GM21576 (cell line): ENCODE data around the gene SLC27A3.
"Not testable (repeated sequence)": the region's sequence is repeated elsewhere in the genome, so short reads cannot be mapped to it uniquely, and the experiment has no call there.

Experiments
- ATAC-seq: cut with Tn5 transposase; IDR thresholded peaks from one replicate; pipeline ENCODE4 v1.9.1; 2021; ENCODE audit warnings: mild to moderate bottlenecking, moderate library complexity; ENCODE audit not compliant: unreplicated experiment

The SLC27A3 gene

DNA sequence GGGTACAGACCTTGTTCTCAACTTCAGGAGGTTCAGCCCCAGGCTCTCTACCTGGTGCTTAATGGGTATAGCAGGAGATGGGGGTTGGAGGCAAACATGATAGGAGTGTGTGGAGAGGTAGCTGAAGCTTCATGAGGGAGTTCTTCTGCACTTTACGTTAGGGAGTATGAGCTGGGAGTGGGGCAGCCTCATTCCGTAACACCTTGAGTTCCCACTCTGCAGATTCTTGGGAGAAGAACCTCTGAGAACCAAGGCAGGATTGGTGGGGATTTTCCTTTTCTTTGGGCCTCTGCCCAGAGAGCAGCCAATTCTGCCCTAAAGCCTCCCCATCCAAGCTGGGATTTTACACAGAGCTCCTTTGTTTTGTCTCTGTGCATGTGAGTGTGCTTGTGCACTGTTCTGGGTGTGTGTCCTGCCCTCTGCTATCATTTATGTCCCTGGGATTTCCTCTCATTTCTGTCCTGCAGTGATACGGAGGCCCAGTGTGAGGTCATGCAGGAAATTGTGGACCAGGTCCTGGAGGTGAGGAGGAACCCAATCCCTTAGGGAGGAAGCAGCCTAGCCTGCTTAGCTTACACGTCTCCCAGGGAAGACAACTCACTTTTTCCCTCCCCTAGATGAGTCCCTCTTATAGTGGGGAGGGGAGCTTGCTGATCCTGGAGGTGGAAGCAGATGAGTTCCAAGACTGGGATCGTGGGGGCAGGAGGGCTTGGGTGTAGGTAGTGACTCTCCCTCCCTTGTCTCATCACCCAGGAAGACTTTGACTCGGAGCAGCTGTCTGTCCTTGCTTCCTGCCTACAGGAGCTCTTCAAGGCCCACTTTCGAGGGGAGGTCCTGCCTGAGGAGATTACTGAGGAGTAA is 11.6 kb upstream of the SLC27A3 start:
- no peak for ATAC-seq

DNA sequence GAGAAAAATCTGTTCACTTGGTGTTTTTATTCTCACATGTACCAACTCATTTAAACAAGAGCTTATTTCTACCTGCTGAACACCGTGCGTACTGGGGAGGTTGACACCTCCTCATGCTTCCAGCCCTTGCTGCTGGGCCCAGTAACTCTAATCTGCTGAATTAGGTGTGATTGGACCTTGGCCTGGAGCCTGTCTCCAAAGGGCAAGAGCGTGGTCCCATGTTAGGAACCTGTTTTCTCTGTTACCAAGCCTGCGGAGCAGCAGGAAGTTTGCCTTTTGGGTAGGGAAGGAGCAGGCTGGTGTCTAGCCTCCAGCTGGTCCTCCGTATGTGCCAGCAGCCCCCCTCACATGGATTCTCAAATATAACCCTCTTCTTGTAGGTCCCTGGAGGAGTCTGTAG is 10.9 kb upstream of the SLC27A3 start:
- ATAC-seq = no peak

DNA sequence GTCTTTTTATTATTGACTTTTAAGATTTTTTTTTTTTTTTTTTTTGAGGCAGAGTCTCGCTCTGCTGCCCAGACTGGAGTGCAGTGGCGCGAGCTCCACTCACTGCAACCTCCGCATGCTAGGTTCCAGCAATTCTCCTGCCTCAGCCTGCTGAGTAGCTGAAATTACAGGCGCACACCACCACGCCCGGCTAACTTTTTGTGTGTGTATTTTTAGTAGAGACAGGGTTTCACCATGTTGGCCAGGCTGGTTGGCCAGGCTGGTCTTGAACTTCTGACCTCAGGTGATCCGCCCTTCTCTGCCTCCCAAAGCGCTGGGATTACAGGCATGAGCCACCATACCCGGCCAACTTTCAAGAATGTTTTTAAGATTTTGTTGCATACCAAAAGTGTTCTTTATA is 8.5 kb upstream of the SLC27A3 start:
- ATAC-seq = not testable (repeated sequence)

DNA sequence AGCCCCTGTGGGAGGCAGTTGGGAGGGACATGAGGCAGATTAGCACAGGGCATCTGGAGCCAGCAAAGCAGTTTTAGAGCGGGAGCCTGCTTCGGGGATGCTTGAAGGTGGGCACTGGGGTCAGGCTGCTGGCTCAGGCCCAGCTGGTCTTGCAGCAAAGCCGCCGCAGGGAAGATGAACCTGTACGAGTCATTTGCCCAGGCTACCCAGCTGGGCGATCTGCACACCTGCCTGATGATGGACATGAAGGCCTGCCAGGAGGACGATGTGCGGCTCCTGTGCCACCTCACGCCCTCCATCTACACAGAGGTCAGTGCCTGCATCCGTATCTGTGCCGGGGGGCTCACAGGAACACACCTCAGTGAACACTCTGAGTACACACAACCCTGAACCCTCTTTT is 7.7 kb upstream of the SLC27A3 start:
- no peak for ATAC-seq

DNA sequence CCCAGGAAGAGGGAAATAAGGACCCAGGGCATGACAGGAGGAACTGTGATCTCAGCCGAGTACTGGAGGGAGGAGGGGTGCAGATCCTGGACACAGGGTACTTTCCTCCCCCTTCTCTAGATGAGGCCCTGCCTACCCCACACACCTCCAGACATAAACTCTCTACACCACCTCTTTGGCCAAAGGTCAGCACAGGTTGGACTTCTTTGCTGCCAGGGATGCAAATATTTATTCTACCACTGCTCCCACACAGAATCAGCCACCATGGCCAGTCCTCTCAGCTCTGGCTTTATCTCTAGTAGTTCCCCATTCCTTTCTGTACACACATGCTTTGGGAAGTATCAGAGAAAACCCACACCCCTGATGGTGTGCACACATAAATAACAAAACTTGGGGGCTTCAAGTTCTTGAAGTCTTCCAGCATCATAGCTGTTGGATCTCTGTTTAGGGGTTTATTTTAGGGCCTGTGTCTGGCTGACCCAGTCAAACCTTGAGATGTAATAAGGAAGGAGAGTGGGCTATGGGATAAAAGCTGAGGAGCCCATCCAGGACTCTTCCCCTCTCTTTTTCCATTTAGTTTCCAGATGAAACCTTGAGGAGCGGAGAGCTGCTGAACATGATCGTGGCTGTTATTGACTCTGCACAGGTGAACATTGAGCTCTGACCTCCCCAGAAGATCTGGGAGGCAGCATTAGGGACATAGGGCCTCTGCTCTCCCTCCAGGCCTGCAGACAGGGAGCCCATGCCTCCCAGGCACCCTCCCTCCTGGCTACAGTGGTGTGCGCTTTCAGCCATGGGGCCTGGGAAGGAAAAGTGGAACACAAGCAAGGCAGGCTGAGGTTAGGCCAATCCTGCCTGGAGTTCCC is 6.7 kb upstream of the SLC27A3 start:
- no peak for ATAC-seq

DNA sequence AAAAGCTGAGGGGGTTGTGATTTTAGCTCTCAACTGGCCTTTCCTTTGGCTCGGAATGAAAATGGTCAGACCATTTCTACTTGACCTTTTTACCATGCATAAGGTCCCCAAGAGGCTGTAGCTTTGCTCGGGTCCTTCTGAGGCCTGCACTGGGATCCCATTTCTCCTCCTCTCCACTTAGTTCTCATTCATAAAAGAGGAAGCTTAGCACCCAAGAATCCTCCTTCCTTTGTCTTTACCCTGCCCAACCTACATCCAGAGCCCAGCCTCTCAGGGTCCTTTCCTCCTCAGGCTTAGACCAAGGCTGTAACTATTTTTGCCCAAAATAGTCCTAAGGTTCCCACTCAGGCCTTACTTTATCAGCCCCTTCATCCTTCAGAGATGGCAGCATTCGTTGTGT is 6.0 kb upstream of the SLC27A3 start:
- ATAC-seq = no peak

DNA sequence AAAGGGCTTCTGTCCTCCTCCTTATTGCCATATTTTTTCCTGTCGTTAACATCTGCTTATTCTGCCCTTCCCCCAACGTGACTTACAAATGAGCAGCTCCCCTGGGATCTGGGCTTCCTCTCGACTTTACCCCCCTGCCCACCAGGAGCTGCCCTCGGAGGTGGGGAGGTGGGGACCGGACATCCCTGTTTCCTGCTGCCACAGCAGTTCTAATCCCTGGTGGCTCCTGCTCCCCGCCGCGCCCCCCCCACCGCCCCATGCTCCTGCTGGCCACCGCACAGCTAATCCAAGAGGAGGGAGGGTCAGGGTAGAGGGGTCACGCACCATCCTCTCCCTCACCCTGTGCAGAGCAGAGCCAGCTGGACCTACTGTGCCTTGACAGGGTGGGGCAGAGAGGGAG is 4.4 kb upstream of the SLC27A3 start:
- no peak for ATAC-seq

DNA sequence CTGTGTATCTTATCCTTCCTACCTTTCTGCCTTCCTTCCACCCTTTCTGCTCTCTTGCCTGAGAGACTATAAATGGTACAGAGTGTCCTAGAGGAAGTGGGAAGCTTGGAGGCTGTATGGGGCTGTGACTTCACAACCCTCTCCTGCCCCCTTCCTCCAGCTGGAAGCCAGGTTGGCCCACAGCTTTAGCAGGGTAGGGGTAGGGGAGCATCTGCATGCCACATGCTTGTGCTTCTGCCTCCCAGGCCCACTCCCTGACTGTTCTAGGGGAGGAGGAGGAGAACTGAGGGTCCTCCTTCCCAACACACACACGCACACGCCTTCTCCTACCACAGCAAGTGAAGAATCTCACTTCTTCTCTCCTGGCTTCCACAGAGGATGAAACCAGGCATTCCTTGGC is 3.9 kb upstream of the SLC27A3 start:
- no peak for ATAC-seq

DNA sequence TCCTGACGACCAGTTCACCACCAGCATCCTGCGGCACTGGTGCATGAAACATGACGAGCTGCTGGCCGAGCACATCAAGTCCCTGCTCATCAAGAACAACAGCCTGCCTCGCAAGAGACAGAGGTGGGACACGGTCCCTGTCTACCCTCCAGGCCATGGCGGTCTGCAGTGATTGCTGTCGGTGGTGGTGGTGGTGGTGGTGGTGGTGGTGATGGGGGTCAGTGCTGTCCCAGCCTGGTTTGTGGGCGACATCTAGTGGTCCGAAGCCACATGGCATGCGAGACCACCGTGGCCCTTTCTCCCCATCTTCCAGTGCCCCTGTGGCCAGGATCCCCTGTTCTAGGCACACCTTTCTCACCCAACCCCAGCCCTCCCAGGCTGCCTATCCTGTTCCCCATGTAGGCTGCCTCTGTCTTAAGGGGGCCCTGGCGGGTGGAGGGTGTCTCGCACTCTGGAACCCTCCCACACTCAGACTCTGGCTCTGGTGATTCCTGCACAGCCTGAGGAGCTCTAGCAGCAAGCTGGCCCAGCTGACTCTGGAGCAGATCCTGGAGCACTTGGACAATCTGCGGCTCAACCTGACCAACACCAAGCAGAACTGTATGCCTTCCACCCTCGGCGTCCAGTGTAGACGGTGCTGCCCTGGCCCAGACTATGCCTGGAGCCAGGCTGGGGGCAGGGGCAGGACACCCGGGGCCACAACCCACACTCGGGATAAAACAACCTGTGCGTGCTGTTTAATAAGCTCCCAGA is 3.2 kb upstream of the SLC27A3 start:
- ATAC-seq = no peak

DNA sequence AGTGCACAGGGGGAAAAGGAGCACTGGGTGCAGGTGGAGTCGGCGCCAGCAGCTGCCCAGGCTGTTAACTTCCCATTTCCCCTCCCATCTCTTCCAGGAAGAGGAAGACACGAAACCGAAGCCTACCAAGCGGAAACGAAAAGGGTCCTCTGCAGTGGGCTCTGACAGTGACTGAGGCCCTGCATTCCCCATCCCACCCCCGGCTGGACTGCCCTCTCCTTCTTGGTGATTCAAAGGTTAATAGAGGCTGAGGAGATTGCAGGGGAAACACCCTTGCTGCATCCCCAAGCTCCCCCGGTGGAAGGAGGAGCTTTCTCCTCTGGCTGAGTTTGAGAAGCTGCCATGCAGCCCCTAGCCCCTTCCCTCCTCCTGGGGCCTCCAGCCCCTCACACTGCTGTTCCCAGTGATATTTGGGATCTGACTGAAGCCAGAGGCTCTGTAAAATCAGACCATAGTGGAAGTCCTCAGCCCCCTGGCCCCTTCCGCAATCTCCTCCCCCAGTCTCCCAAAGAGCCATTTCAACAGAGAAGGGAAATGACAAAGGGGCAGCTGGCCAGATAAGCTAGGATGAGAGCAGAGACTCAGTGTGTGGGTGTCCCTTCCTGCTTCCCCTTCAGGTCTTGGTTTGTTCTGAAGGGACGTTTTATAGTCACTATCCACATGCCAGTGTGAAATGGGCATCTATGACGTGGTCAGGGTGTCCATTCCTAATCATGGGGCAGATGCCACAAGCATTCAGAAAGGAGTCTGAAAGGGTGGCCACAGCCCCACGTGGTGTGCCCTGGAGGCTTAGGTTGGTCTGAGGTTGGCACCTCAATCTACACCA is 1.9 kb upstream of the SLC27A3 start:
- no peak for ATAC-seq

DNA sequence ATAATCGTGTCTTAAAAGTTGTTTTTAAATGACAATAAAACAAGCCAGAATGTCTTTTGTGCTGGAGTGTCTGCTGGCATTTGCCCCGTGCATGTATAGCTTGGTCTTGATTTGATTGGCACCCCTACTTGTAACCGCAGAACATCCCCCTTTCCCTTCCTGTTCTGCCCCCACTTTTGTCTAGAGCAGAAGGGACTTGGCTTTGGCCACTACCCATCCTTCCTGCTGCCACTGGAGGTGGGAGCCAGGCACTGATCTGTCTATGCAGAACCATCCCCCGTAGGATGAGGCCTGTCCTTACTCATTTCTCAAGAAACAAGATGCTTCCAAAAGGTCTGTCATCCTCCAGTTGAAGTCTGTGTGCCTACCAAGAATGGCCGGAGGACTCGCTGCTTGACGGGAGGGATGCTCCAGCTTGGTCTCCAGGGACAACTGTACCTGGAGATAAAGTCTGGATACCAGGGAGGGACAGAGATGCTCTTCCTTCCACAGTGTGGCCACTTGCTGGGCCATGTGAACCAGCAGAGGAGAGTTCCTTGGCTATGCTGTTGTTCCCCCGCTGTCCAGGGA is 1.1 kb upstream of the SLC27A3 start:
- ATAC-seq = no peak

DNA sequence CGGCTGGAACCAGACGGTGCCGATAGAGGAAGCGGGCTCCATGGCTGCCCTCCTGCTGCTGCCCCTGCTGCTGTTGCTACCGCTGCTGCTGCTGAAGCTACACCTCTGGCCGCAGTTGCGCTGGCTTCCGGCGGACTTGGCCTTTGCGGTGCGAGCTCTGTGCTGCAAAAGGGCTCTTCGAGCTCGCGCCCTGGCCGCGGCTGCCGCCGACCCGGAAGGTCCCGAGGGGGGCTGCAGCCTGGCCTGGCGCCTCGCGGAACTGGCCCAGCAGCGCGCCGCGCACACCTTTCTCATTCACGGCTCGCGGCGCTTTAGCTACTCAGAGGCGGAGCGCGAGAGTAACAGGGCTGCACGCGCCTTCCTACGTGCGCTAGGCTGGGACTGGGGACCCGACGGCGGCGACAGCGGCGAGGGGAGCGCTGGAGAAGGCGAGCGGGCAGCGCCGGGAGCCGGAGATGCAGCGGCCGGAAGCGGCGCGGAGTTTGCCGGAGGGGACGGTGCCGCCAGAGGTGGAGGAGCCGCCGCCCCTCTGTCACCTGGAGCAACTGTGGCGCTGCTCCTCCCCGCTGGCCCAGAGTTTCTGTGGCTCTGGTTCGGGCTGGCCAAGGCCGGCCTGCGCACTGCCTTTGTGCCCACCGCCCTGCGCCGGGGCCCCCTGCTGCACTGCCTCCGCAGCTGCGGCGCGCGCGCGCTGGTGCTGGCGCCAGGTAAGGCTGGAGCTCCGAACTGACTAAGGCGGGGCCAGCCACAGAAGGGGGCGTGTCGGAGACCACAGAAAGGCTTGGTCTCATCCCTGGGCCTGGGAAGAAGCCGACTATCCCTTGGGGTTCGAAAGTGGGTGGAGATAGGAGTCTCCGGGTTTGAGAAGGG is 486 bp downstream of the SLC27A3 start:
- ATAC-seq = no peak

DNA sequence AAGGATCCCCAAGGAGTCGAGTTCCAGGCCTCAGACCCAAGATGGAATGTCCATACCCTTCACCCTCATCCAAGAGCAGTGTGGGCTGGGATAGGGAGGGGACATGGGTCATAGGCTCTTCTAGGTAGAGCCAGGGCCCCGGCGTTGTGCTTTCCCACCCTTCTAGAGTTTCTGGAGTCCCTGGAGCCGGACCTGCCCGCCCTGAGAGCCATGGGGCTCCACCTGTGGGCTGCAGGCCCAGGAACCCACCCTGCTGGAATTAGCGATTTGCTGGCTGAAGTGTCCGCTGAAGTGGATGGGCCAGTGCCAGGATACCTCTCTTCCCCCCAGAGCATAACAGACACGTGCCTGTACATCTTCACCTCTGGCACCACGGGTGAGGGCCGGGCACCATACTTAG is 1.1 kb downstream of the SLC27A3 start:
- ATAC-seq = no peak

DNA sequence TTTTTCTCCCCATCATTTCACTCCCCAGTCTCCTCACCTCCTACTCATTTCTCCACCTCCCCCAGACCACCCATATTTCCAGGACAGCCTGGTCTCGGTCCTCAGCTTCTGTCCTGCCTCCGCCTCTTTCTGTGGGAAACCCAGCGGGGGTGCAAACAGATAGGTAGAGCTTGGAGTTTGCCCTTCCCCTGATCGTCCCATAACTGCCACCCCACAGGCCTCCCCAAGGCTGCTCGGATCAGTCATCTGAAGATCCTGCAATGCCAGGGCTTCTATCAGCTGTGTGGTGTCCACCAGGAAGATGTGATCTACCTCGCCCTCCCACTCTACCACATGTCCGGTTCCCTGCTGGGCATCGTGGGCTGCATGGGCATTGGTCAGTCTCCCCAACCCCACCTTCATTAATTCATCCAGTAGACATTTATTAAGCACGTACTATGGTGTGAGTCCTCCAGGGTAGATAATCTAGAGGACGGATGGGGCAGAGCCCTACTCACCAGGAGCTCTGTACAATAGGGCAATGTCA is 1.7 kb downstream of the SLC27A3 start:
- no peak for ATAC-seq

DNA sequence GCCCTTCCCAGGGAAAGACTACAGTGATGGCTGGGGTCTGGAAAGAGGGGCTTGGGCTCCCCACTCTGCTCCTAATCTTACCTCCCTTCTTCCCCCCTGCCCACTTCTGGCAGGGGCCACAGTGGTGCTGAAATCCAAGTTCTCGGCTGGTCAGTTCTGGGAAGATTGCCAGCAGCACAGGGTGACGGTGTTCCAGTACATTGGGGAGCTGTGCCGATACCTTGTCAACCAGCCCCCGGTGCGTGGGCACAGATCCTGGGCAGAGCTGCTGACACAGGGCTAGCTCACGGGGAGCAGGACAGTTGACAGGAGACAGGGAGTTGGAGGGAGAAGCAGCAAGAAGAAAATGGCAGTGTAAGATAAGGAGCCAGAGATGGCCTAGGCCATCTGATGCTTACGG is 2.4 kb downstream of the SLC27A3 start:
- ATAC-seq = no peak

DNA sequence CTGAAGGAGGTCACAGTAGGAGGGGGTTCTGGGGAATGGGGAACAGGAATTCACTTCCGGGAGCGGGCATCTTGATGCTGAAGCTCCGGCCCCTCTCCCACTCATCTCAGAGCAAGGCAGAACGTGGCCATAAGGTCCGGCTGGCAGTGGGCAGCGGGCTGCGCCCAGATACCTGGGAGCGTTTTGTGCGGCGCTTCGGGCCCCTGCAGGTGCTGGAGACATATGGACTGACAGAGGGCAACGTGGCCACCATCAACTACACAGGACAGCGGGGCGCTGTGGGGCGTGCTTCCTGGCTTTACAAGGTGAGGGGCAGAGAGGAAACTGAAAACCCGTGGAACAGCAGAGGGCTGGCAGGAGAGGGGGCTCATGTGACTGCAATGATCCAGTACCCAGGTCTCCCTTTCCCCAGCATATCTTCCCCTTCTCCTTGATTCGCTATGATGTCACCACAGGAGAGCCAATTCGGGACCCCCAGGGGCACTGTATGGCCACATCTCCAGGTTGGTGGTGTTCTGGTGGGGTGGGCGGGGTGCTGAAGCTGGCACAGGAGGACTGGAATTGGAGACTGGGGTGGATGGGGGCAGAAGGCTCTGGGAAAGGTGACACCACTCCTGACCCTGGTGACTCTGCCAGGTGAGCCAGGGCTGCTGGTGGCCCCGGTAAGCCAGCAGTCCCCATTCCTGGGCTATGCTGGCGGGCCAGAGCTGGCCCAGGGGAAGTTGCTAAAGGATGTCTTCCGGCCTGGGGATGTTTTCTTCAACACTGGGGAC is 3.0 kb downstream of the SLC27A3 start:
- ATAC-seq = no peak

DNA sequence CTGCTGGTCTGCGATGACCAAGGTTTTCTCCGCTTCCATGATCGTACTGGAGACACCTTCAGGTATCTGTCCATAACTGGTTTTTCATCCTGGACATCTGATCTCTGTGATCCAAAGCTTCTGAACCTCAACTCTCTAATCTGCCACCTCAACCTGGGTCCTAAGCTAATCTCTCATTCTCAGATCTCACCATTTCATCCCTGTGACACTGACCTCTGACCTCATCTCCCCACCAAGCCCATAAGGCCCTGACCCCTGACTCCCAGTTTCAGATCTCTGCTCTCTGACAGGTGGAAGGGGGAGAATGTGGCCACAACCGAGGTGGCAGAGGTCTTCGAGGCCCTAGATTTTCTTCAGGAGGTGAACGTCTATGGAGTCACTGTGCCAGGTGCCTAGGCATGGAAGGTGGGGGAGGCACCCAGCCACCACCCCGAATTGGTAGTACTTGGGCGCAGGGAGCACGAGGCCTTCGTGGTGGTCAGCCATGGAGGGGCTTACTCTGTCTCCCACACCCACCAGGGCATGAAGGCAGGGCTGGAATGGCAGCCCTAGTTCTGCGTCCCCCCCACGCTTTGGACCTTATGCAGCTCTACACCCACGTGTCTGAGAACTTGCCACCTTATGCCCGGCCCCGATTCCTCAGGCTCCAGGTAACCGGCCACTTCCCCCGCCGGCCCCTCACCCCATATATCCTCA is 3.8 kb downstream of the SLC27A3 start:
- ATAC-seq = no peak
